ENCODE data around the gene R3HDM1.

- TF ChIP-seq POLR2A (IDR thresholded peaks at IDR 0.05) (no peak), CTCF (IDR thresholded peaks at IDR 0.05) (no peak)
Observed at GRCh38 chr2:135494503-135494902, 36.8 kb upstream of the R3HDM1 start.
